ENCODE measurements around the gene SHQ1. TPM values are rescaled to one million over a fixed set of nuclear protein-coding genes. Genes with fewer than 3 reads are reported as not detected.
A peak's percentile ranks its signal among the peaks of the same experiment; 100 is the strongest.

SHQ1 gene
- total and polyA plus RNA-seq, 9 of the 15 experiments (the other 6 are each of a cell fraction or from before 2014, with no cell fraction given), result 9.2 to 25.0 (median 14.1) TPM

- TF ChIP-seq MGA (IDR thresholded peaks at IDR 0.05) (peak; percentile 40; the same call in 1 of the 2 replicates), HBP1 (CRISPR knock-in tag; IDR thresholded peaks at IDR 0.05) (no peak), ZBTB12 (CRISPR knock-in tag; IDR thresholded peaks at IDR 0.05) (no peak), FOXJ2 (tag; IDR thresholded peaks at IDR 0.05) (peak; percentile 41; the same call in 1 of the 2 replicates), HCFC1 (IDR thresholded peaks at IDR 0.05; ENCODE audit: low read depth, low read length) (no peak), ZFPM2 (CRISPR knock-in tag; IDR thresholded peaks at IDR 0.05) (no peak)
These were observed 50.3 kb downstream of the SHQ1 start (continued) for GRCh38 chr3:72797773-72798543.
